ENCODE data around the gene CNGB1.
"Not testable (repeated sequence)": the region's sequence is repeated elsewhere in the genome, so short reads cannot be mapped to it uniquely, and the experiment has no call there.

Gene CNGB1

DNA sequence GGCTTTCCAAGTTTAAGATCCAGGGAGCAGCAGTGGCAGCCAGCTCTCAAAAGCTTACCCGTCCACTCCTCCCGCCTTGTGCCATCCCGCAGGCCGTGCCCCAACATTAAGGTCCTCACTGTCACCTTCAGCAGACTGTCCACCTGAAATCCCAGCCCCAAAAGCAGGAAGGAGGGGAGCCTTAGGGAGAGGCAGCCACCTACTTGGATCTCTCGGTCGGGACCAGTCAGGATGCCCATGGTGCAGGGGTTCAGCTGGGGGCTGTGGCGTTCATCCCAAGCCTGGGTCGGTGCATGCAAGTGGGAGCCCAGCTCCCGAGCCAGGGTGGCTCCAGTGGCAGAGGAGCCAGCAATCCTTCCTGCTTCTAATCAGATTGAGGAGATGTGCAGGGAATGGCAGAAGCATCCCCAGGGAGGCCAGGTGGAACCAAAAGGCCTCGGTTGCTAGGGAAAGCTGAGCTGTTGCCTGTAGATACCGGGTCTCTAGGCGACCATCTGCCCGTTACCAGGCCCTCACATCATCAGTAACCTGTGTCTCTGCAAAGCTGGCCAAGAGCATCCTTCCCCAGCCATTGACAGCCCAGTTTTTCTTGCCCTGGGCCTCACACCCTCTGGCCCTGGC lies 24.6 kb downstream of the CNGB1 start:
- Histone ChIP-seq H3K27me3 (peaks cover 8% of the 10 kb centered on the region), H3K9me3 (no peaks in the 10 kb centered on the region), H3K36me3 (no peaks in the 10 kb centered on the region), H3K4me1 (ENCODE audit: control insufficient read depth in 1 of 2, insufficient read depth in 1 of 2, low read depth in 1 of 2, low read length in 1 of 2) (no peaks in the 10 kb centered on the region), H3K27ac (no peak overlapping the region), H3K4me3 (ENCODE audit: low read depth in 1 of 2, low read length in 1 of 2) (no peak overlapping the region)
- TF ChIP-seq, protein P1, sequence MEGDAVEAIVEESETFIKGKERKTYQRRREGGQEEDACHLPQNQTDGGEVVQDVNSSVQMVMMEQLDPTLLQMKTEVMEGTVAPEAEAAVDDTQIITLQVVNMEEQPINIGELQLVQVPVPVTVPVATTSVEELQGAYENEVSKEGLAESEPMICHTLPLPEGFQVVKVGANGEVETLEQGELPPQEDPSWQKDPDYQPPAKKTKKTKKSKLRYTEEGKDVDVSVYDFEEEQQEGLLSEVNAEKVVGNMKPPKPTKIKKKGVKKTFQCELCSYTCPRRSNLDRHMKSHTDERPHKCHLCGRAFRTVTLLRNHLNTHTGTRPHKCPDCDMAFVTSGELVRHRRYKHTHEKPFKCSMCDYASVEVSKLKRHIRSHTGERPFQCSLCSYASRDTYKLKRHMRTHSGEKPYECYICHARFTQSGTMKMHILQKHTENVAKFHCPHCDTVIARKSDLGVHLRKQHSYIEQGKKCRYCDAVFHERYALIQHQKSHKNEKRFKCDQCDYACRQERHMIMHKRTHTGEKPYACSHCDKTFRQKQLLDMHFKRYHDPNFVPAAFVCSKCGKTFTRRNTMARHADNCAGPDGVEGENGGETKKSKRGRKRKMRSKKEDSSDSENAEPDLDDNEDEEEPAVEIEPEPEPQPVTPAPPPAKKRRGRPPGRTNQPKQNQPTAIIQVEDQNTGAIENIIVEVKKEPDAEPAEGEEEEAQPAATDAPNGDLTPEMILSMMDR (IDR thresholded peaks at IDR 0.05), result no peak

DNA sequence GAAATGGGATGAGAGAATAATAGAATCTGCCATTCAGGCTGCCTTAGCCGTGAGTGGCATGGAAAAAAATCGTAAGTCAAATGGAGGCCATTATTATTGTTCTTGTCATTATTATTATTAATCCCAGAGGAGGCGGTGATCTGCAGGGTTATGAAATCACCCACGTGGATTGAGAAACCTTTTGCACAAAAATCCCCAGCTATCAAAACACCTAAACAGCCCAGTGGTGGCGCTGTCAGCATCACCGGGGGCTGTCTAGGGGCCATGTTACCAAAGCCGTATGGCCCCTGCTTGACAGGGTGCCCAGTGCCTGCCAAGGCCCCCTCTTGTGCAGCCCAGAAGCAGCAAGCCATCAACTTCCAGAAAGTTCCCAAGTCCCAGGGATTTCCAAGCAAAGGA lies 25.2 kb downstream of the CNGB1 start:
- H3K4me3 ChIP-seq (ENCODE audit: low read depth in 1 of 2, low read length in 1 of 2), result no peak overlapping the region
- no peak overlapping the region for H3K27ac ChIP-seq
- TF ChIP-seq, protein P1 (IDR thresholded peaks at IDR 0.05), result no peak
- H3K4me1 ChIP-seq (ENCODE audit: control insufficient read depth in 1 of 2, insufficient read depth in 1 of 2, low read depth in 1 of 2, low read length in 1 of 2), result no peaks in the 10 kb centered on the region
- no peaks in the 10 kb centered on the region for H3K9me3 ChIP-seq
- H3K36me3 ChIP-seq, result no peaks in the 10 kb centered on the region
- H3K27me3 ChIP-seq, result peaks cover 13% of the 10 kb centered on the region

DNA sequence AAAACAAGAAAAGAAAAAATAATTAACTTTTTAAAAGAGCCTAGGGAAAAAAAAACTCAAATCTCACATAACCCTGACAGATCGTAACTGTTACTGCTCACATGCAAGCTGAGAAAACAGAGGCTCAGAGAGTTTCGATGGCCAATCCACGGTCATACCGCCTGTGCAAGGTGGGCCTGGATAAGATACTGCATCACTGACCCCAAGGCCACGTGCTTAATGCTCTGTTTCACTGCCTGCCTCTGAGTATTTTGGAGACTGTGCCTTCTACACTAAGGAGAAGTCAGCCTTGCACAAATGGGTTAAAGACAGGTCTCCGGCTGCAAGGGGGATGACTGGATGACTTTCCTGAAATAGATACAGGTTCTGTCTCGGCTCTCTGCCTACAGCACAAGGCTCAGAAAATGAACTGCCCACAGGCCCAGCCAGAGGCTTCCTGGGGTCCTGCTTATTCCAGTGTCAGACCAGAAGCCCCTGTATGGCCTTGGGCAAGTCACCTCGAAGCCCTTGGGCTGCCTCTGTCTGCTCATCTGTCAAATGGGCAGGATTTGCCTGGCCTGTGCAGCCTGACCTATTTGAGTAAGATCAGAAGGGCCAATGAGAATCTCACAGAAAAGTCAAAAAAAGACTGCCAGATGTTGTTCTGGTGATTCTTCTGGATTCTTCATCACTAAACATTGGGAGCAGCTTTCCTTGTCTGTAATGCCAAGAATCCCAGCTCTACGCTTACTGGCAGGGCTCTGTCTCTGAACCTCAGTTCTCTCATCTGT lies 25.8 kb downstream of the CNGB1 start:
- Histone ChIP-seq H3K9me3 (no peaks in the 10 kb centered on the region), H3K27ac (no peak overlapping the region), H3K36me3 (no peaks in the 10 kb centered on the region), H3K4me3 (ENCODE audit: low read depth in 1 of 2, low read length in 1 of 2) (no peak overlapping the region), H3K27me3 (peaks cover 18% of the 10 kb centered on the region), H3K4me1 (ENCODE audit: control insufficient read depth in 1 of 2, insufficient read depth in 1 of 2, low read depth in 1 of 2, low read length in 1 of 2) (no peaks in the 10 kb centered on the region)
- TF ChIP-seq, protein P1 (IDR thresholded peaks at IDR 0.05), result no peak

DNA sequence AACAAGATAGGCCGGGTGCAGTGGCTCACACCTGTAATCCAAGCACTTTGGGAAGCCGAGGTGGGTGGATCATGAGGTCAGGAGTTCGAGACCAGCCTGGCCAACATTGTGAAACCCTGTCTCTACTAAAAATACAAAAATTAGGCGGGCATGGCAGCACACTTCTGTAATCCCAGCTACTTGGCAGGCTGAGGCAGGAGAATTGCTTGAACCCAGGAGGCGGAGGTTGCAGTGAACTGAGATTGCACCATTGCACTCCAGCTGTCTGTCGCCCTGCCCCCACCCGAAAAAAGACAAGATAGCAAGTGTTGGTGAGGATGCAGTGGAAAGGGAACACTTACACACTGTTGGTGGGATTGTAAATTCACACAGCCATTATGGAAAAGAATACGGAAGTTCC lies 27.5 kb downstream of the CNGB1 start:
- H3K4me3 ChIP-seq (ENCODE audit: low read depth in 1 of 2, low read length in 1 of 2); H3K27ac ChIP-seq; H3K4me1 ChIP-seq (ENCODE audit: control insufficient read depth in 1 of 2, insufficient read depth in 1 of 2, low read depth in 1 of 2, low read length in 1 of 2); H3K9me3 ChIP-seq; H3K36me3 ChIP-seq: not testable (repeated sequence)
- H3K27me3 ChIP-seq, result peaks cover 18% of the 10 kb centered on the region

DNA sequence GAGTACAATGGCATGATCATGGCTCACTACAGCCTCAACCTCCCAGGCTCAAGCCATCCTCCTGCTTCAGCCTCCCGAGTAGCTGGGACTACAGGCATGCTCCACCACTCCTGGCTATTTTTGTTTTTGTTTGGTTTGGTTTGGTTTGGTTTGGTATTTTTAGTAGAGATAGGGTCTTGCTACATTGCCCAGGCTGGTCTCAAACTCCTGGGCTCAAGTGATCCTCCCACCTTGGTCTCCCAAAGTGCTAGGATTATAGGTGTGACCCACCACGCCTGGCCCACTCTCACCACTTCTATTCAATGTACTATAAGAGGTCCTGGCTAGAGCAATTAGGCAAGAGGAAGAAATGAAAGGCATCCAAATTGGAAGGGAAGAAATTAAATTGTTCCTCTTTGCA lies 29.0 kb downstream of the CNGB1 start:
- peaks cover 18% of the 10 kb centered on the region for H3K27me3 ChIP-seq
- not testable (repeated sequence) for H3K4me3 ChIP-seq (ENCODE audit: low read depth in 1 of 2, low read length in 1 of 2); H3K9me3 ChIP-seq; H3K4me1 ChIP-seq (ENCODE audit: control insufficient read depth in 1 of 2, insufficient read depth in 1 of 2, low read depth in 1 of 2, low read length in 1 of 2); H3K27ac ChIP-seq; H3K36me3 ChIP-seq

- no peak overlapping the region for H3K27ac ChIP-seq
- no peaks in the 10 kb centered on the region for H3K9me3 ChIP-seq
- H3K36me3 ChIP-seq, result no peaks in the 10 kb centered on the region
- TF ChIP-seq, protein P1 (IDR thresholded peaks at IDR 0.05), result no peak
- peaks cover 18% of the 10 kb centered on the region for H3K27me3 ChIP-seq
- no peak overlapping the region for H3K4me3 ChIP-seq (ENCODE audit: low read depth in 1 of 2, low read length in 1 of 2)
- no peaks in the 10 kb centered on the region for H3K4me1 ChIP-seq (ENCODE audit: control insufficient read depth in 1 of 2, insufficient read depth in 1 of 2, low read depth in 1 of 2, low read length in 1 of 2)
These were observed 29.8 kb downstream of the CNGB1 start for GRCh38 chr16:57941016-57941664.
